Peyer's patch (tissue), 4 donors: Measurements from ENCODE around the gene KCNK5. TPM values are rescaled to one million over a fixed set of nuclear protein-coding genes. Genes with fewer than 3 reads are reported as not detected.

Experiments
- DNase-seq, 3 donors: peaks; one replicate each; pipeline ENCODE4 v3.0.0-alpha.2; 2017 to 2019
- H3K27ac ChIP-seq, 4 donors: fragments of 200-600 bp; sonication (generic); one replicate each; pipeline ENCODE4 v1.5.1; 2016 to 2019
- H3K27me3 ChIP-seq, 2 donors: fragments of 200-600 bp; sonication (generic); one replicate each; pipeline ENCODE4 v1.5.1; 2019
- H3K36me3 ChIP-seq, 3 donors: fragments of 200-600 bp; sonication (generic); one replicate each; pipeline ENCODE4 v1.5.1; 2016 to 2019
- H3K4me1 ChIP-seq, 4 donors: fragments of 200-600 bp; sonication (generic); one replicate each; pipeline ENCODE4 v1.5.1; 2016 to 2019
- H3K4me3 ChIP-seq, 4 donors: fragments of 200-600 bp; sonication (generic); 1 replicate in 3 of 4; 2 replicates in 1 of 4; pipeline ENCODE4 v1.5.1; 2016 to 2019; ENCODE audit warnings: mild to moderate bottlenecking in 1 of 4
- H3K9me3 ChIP-seq, 4 donors: fragments of 200-600 bp; sonication (generic); one replicate each; pipeline ENCODE4 v1.5.1; 2016 to 2019; ENCODE audit warnings: mild to moderate bottlenecking in 1 of 4
- CTCF ChIP-seq, 6 experiments: fragments of 450-650 bp in 4 of 6; fragments of 200-600 bp in 2 of 6; sonication (generic) in 1 of 6; IDR thresholded peaks; one replicate each; pipeline ENCODE4 v1.5.1; 2017 to 2019; ENCODE audit warnings: antibody characterized with exemption in 6 of 6, mild to moderate bottlenecking in 3 of 6, moderate library complexity in 1 of 6
- POLR2A ChIP-seq, 2 donors: fragments of 450-650 bp; IDR thresholded peaks; one replicate each; pipeline ENCODE4 v1.5.1; 2017; ENCODE audit warnings: antibody characterized with exemption in 2 of 2, mild to moderate bottlenecking in 2 of 2, moderate library complexity in 2 of 2
- total RNA-seq, 4 donors: library from RNA; depleted of rRNA; stranded (reverse); fragments of >200 nt; gene quantifications; one replicate each; pipeline ENCODE4 v1.1.0, GENCODE V29; 2016

Gene KCNK5
- total RNA-seq, 4 donors from 2014 or later, result 10.7 to 150 (median 115) TPM

- Histone ChIP-seq H3K9me3 (no peaks in the 10 kb centered on the region), H3K36me3 (no peaks in the 10 kb centered on the region), H3K4me3 (no peak overlapping the region), H3K27me3 (no peaks in the 10 kb centered on the region), H3K27ac (no peak overlapping the region), H3K4me1 (no peaks in the 10 kb centered on the region)
- TF ChIP-seq CTCF (IDR thresholded peaks at IDR 0.05), result no peak
- no peak for TF ChIP-seq POLR2A (IDR thresholded peaks at IDR 0.05)
- DNase-seq, result no peak
Measured at GRCh38 chr6:39269961-39270360, 40.7 kb upstream of the KCNK5 start.

- Histone ChIP-seq H3K36me3 (no peaks in the 10 kb centered on the region), H3K9me3 (no peaks in the 10 kb centered on the region), H3K27me3 (no peaks in the 10 kb centered on the region), H3K4me1 (no peaks in the 10 kb centered on the region), H3K4me3 (no peak overlapping the region), H3K27ac (no peak overlapping the region)
- no peak for TF ChIP-seq CTCF (IDR thresholded peaks at IDR 0.05)
- no peak for TF ChIP-seq POLR2A (IDR thresholded peaks at IDR 0.05)
- no peak for DNase-seq
Measured at GRCh38 chr6:39268721-39269120, 39.4 kb upstream of the KCNK5 start.

GRCh38 chr6:39268171-39268570, 38.9 kb upstream of the KCNK5 start:
- Histone ChIP-seq H3K4me3 (no peak overlapping the region), H3K27ac (no peak overlapping the region), H3K36me3 (no peaks in the 10 kb centered on the region), H3K4me1 (no peaks in the 10 kb centered on the region), H3K9me3 (no peaks in the 10 kb centered on the region), H3K27me3 (no peaks in the 10 kb centered on the region)
- TF ChIP-seq POLR2A (IDR thresholded peaks at IDR 0.05) (no peak), CTCF (IDR thresholded peaks at IDR 0.05) (no peak)
- no peak for DNase-seq

GRCh38 chr6:39266782-39267355, 37.6 kb upstream of the KCNK5 start:
- no peaks in the 10 kb centered on the region for H3K27me3 ChIP-seq
- H3K4me1 ChIP-seq, result no peaks in the 10 kb centered on the region
- TF ChIP-seq CTCF (IDR thresholded peaks at IDR 0.05) (no peak), POLR2A (IDR thresholded peaks at IDR 0.05) (no peak)
- no peak overlapping the region for H3K27ac ChIP-seq
- H3K36me3 ChIP-seq, result no peaks in the 10 kb centered on the region
- H3K4me3 ChIP-seq, result no peak overlapping the region
- DNase-seq, result no peak
- H3K9me3 ChIP-seq, result no peaks in the 10 kb centered on the region

DNA sequence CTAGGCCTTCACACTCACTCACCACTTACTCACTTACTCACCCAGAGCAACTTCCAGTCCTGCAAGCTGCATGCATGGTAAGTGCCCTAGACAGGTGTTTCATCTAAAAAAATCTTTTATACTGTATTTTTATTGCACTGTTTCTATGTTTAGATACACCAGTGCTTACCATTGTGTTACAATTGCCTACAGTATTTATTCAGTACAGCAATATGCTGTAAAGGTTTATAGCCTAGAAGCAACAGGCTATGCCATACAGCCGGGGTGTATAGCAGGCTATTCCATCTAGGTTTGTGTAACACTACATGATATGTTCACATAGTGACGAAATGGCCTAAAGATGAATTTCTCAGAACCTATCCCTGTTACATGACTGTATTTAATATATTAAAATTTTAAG, 37.1 kb upstream of the KCNK5 start:
- H3K4me3 ChIP-seq, result no peak overlapping the region
- TF ChIP-seq CTCF (IDR thresholded peaks at IDR 0.05), result no peak
- no peak for TF ChIP-seq POLR2A (IDR thresholded peaks at IDR 0.05)
- H3K9me3 ChIP-seq, result no peaks in the 10 kb centered on the region
- H3K27ac ChIP-seq, result no peak overlapping the region
- no peak for DNase-seq
- H3K36me3 ChIP-seq, result no peaks in the 10 kb centered on the region
- H3K4me1 ChIP-seq, result no peaks in the 10 kb centered on the region
- H3K27me3 ChIP-seq, result no peaks in the 10 kb centered on the region
